WTC11 (cell line): ENCODE results near the gene CSNK1G1. TPM values are rescaled to one million over a fixed set of nuclear protein-coding genes. Genes with fewer than 3 reads are reported as not detected.

Experiments used
- ATAC-seq: fragments of 200-7000 bp; cut with Tn5 transposase; 2 replicates; pipeline ENCODE4 v1.10.0; 2021; ENCODE audit warnings: mild to moderate bottlenecking, moderate library complexity
- CTCF ChIA-PET: fragments of 300-600 bp; sonication (Branson Sonifier 250); formaldehyde crosslinking; loops from one replicate; lab custom pipeline; 2021; ENCODE audit warnings: antibody characterized with exemption; lab: Charles Lee
- POLR2A ChIA-PET: fragments of 350-600 bp; sonication (Branson Sonifier 250); formaldehyde crosslinking; loops from one replicate; lab custom pipeline; 2021; ENCODE audit warnings: antibody characterized with exemption; lab: Charles Lee
- DNase-seq: peaks from one replicate; pipeline ENCODE4 v3.0.0; 2021; ENCODE audit warnings: low spot score
- H3K27ac Mint-ChIP-seq: 2 replicates; pipeline ENCODE4 v1.8.0; 2021; ENCODE audit warnings: mixed read lengths
- H3K27me3 Mint-ChIP-seq: 2 replicates; pipeline ENCODE4 v1.8.0; 2021; ENCODE audit warnings: low read depth, mild to moderate bottlenecking, moderate library complexity, mixed read lengths
- H3K36me3 Mint-ChIP-seq: 2 replicates; pipeline ENCODE4 v1.8.0; 2021; ENCODE audit warnings: mixed read lengths
- H3K4me1 Mint-ChIP-seq: 2 replicates; pipeline ENCODE4 v1.8.0; 2022; ENCODE audit warnings: mixed read lengths
- H3K4me3 Mint-ChIP-seq: 2 replicates; pipeline ENCODE4 v1.8.0; 2021; ENCODE audit warnings: mild to moderate bottlenecking, moderate library complexity, mixed read lengths
- H3K9me3 Mint-ChIP-seq: 2 replicates; pipeline ENCODE4 v1.8.0; 2021; ENCODE audit warnings: mixed read lengths
- CDX4 ChIP-seq: fragments of 250-450 bp; sonication (Bioruptor Pico); IDR thresholded peaks from 2 replicates; pipeline ENCODE4 v1.9.0; 2021; ENCODE audit warnings: moderate library complexity, mild to moderate bottlenecking, inconsistent platforms, borderline replicate concordance
- CTCF ChIP-seq: fragments of 200-600 bp; IDR thresholded peaks from 2 replicates; pipeline ENCODE4 v1.8.0; 2022; ENCODE audit warnings: antibody characterized with exemption
- E2F5 ChIP-seq: sonication (generic); formaldehyde crosslinking; IDR thresholded peaks from 2 replicates; pipeline ENCODE4 v1.8.1; 2022; ENCODE audit warnings: mild to moderate bottlenecking, moderate library complexity, missing genetic modification reagents
- MXD4 ChIP-seq: fragments of 250-450 bp; sonication (Bioruptor Pico); IDR thresholded peaks from 2 replicates; pipeline ENCODE4 v1.8.0; 2021; ENCODE audit warnings: mild to moderate bottlenecking, moderate library complexity, borderline replicate concordance
- NFE2L1 ChIP-seq: sonication (generic); formaldehyde crosslinking; IDR thresholded peaks from 2 replicates; pipeline ENCODE4 v1.8.1; 2023; ENCODE audit warnings: missing genetic modification reagents
- NR3C1 ChIP-seq: sonication (generic); formaldehyde crosslinking; conservative IDR thresholded peaks from 2 replicates; pipeline ENCODE4 v1.8.1; 2023; ENCODE audit warnings: low read depth, mild to moderate bottlenecking, missing genetic modification reagents
- PRRX2 ChIP-seq: fragments of 250-450 bp; sonication (Bioruptor Pico); IDR thresholded peaks from 2 replicates; pipeline ENCODE4 v1.8.0; 2021; ENCODE audit warnings: mild to moderate bottlenecking
- ZBTB21 ChIP-seq: sonication (generic); formaldehyde crosslinking; IDR thresholded peaks from 2 replicates; pipeline ENCODE4 v1.8.1; 2023; ENCODE audit warnings: mild to moderate bottlenecking, missing genetic modification reagents, borderline replicate concordance
- total RNA-seq: library from RNA; stranded (reverse); gene quantifications from 3 replicates; pipeline ENCODE4 v1.2.3, GENCODE V29; 2021
- TF ChIP-seq, protein P1 (sequence below): sonication (generic); formaldehyde crosslinking; IDR thresholded peaks from 2 replicates; pipeline ENCODE4 v1.8.1; 2022; ENCODE audit warnings: mild to moderate bottlenecking, missing genetic modification reagents, moderate library complexity, borderline replicate concordance
- TF ChIP-seq, protein P2 (sequence below): sonication (generic); formaldehyde crosslinking; IDR thresholded peaks from 2 replicates; pipeline ENCODE4 v1.8.1; 2022; ENCODE audit warnings: missing genetic modification reagents, borderline replicate concordance
- TF ChIP-seq, protein P3 (sequence below): fragments of 250-450 bp; sonication (Bioruptor Pico); IDR thresholded peaks from 2 replicates; pipeline ENCODE4 v1.9.0; 2021; ENCODE audit warnings: mild to moderate bottlenecking, borderline replicate concordance
- TF ChIP-seq, protein P4 (sequence below): fragments of 250-450 bp; sonication (Bioruptor Pico); IDR thresholded peaks from 2 replicates; pipeline ENCODE4 v2.1.2; 2022; ENCODE audit warnings: mild to moderate bottlenecking, moderate library complexity

The CSNK1G1 gene
- total RNA-seq, 1 experiment from 2014 or later, result 19.3 TPM

- POLR2A ChIA-PET, result no interaction called here
- ATAC-seq, result peak; percentile 77
- H3K4me3 Mint-ChIP-seq, result no peak overlapping the region
Observed at GRCh38 chr15:64333986-64334929, 21.7 kb downstream of the CSNK1G1 start.

DNA sequence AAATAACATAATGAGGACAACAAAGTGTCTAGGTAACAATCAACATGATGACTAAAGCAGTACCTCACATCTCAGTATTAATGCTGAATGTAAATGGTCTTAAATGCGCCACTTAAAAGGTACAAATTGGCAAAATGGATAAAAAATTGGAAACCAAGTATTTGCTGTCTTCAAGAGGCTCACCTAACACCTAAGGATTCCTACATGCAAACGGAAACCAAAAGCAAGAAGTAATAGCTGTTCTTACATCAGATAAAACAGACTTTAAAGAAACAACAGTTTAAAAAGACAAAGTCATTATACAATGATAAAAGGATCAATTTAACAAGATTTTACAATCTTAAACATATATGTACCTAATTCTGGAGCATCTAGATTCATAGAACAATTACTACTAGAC, 22.5 kb downstream of the CSNK1G1 start:
- no peak for DNase-seq
- Mint-ChIP-seq H3K4me1 (0 out of 2 replicates have a peak, but pooled peaks cover 3% of the 10 kb centered on the region), H3K4me3 (no peak overlapping the region), H3K27me3 (no peaks in the 10 kb centered on the region), H3K36me3 (peaks cover 8% of the 10 kb centered on the region; the same call in 1 of the 2 replicates), H3K27ac (no peak overlapping the region), H3K9me3 (peaks cover 6% of the 10 kb centered on the region)
- no peak for ATAC-seq
- ChIA-PET POLR2A (interaction anchor here (0.7 kb wide), 1 partner anchor 483 kb away, joined by 5 read pairs; no protein-coding TSS in a partner anchor), CTCF (interaction anchor here (1.3 kb wide), 1 partner anchor 180 kb away, joined by 3 read pairs; no protein-coding TSS in a partner anchor)
- TF ChIP-seq, protein P1, sequence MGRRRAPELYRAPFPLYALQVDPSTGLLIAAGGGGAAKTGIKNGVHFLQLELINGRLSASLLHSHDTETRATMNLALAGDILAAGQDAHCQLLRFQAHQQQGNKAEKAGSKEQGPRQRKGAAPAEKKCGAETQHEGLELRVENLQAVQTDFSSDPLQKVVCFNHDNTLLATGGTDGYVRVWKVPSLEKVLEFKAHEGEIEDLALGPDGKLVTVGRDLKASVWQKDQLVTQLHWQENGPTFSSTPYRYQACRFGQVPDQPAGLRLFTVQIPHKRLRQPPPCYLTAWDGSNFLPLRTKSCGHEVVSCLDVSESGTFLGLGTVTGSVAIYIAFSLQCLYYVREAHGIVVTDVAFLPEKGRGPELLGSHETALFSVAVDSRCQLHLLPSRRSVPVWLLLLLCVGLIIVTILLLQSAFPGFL (CRISPR knock-in tag), result no peak
- TF ChIP-seq, protein P2, sequence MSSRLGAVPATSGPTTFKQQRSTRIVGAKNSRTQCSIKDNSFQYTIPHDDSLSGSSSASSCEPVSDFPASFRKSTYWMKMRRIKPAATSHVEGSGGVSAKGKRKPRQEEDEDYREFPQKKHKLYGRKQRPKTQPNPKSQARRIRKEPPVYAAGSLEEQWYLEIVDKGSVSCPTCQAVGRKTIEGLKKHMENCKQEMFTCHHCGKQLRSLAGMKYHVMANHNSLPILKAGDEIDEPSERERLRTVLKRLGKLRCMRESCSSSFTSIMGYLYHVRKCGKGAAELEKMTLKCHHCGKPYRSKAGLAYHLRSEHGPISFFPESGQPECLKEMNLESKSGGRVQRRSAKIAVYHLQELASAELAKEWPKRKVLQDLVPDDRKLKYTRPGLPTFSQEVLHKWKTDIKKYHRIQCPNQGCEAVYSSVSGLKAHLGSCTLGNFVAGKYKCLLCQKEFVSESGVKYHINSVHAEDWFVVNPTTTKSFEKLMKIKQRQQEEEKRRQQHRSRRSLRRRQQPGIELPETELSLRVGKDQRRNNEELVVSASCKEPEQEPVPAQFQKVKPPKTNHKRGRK (CRISPR knock-in tag), result no peak
- TF ChIP-seq, protein P3, sequence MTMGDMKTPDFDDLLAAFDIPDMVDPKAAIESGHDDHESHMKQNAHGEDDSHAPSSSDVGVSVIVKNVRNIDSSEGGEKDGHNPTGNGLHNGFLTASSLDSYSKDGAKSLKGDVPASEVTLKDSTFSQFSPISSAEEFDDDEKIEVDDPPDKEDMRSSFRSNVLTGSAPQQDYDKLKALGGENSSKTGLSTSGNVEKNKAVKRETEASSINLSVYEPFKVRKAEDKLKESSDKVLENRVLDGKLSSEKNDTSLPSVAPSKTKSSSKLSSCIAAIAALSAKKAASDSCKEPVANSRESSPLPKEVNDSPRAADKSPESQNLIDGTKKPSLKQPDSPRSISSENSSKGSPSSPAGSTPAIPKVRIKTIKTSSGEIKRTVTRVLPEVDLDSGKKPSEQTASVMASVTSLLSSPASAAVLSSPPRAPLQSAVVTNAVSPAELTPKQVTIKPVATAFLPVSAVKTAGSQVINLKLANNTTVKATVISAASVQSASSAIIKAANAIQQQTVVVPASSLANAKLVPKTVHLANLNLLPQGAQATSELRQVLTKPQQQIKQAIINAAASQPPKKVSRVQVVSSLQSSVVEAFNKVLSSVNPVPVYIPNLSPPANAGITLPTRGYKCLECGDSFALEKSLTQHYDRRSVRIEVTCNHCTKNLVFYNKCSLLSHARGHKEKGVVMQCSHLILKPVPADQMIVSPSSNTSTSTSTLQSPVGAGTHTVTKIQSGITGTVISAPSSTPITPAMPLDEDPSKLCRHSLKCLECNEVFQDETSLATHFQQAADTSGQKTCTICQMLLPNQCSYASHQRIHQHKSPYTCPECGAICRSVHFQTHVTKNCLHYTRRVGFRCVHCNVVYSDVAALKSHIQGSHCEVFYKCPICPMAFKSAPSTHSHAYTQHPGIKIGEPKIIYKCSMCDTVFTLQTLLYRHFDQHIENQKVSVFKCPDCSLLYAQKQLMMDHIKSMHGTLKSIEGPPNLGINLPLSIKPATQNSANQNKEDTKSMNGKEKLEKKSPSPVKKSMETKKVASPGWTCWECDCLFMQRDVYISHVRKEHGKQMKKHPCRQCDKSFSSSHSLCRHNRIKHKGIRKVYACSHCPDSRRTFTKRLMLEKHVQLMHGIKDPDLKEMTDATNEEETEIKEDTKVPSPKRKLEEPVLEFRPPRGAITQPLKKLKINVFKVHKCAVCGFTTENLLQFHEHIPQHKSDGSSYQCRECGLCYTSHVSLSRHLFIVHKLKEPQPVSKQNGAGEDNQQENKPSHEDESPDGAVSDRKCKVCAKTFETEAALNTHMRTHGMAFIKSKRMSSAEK (CRISPR knock-in tag), result no peak
- no peak for TF ChIP-seq CDX4
- no peak for TF ChIP-seq PRRX2
- TF ChIP-seq NFE2L1 (CRISPR knock-in tag), result no peak
- TF ChIP-seq, protein P4, sequence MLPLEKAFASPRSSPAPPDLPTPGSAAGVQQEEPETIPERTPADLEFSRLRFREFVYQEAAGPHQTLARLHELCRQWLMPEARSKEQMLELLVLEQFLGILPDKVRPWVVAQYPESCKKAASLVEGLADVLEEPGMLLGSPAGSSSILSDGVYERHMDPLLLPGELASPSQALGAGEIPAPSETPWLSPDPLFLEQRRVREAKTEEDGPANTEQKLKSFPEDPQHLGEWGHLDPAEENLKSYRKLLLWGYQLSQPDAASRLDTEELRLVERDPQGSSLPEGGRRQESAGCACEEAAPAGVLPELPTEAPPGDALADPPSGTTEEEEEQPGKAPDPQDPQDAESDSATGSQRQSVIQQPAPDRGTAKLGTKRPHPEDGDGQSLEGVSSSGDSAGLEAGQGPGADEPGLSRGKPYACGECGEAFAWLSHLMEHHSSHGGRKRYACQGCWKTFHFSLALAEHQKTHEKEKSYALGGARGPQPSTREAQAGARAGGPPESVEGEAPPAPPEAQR (CRISPR knock-in tag), result no peak
- TF ChIP-seq ZBTB21, result no peak
- TF ChIP-seq NR3C1 (CRISPR knock-in tag), result no peak
- TF ChIP-seq E2F5 (CRISPR knock-in tag), result no peak

More at GRCh38 chr15:64333986-64334929, 21.7 kb downstream of the CSNK1G1 start:
- Mint-ChIP-seq H3K27ac (no peak overlapping the region), H3K4me1 (0 out of 2 replicates have a peak, but pooled peaks cover 3% of the 10 kb centered on the region), H3K27me3 (no peaks in the 10 kb centered on the region), H3K36me3 (peaks cover 8% of the 10 kb centered on the region; the same call in 1 of the 2 replicates), H3K9me3 (peaks cover 6% of the 10 kb centered on the region)
- peak; percentile 42 for DNase-seq
- TF ChIP-seq CTCF (peak; percentile 15; the same call in 1 of the 2 replicates), MXD4 (CRISPR knock-in tag) (no peak)
- CTCF ChIA-PET, result interaction anchor here (0.7 to 1.3 kb wide), 6 partner anchors 16 to 181 kb away, joined by 3 to 4 read pairs (median 3); partner anchors contain the start of genes CSNK1G1 and TRIP4
